CD4-positive, alpha-beta T cell treated with Interleukin-12 subunit alpha and Interleukin-12 subunit beta, for 1 hour (primary cell): Measurements from ENCODE around the gene SOX6.
"Not testable (repeated sequence)": the region's sequence is repeated elsewhere in the genome, so short reads cannot be mapped to it uniquely, and the experiment has no call there.

ENCODE experiments used
- DNase-seq: peaks from one replicate; pipeline ENCODE4 v3.0.0-alpha.2; 2020

Gene SOX6

DNA sequence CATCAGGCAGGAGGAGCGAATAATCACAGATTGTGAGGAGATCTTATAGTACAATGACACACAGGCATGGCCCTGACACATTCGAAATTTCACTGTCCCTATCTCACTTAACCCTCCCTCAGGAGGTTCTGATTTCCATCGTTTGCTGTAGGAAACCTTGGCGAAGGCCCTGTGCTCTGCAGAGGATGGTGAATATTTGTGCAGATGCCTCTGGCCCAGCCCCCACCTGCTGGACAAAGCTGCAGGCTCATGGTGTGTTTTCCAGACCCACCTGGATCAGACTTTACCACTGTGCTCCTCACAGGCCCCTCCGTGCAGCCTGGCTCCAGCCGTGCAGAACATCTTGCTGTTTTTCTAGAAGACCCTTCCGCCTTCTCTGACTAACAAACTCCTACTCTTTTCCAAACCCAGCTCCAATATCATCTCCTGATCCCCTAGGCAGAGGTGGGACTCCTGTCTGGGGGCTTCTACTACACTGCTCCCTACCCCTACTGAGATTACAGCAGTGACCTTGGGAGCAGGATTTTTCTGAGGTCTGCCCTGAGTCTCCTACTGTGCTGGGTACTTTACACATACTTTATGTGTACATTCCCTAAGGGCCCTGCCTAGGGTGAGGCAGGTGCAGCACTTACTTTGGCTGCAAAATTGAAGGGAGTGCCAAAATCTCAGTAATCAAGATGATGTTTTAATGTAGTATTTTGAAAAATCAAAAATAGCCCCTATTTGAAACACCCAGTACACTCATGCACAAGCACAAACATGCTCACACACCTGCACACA, 412.7 kb downstream of the SOX6 start:
- no peak for DNase-seq

GRCh38 chr11:15942936-15943335, 413.4 kb downstream of the SOX6 start:
- no peak for DNase-seq

DNA sequence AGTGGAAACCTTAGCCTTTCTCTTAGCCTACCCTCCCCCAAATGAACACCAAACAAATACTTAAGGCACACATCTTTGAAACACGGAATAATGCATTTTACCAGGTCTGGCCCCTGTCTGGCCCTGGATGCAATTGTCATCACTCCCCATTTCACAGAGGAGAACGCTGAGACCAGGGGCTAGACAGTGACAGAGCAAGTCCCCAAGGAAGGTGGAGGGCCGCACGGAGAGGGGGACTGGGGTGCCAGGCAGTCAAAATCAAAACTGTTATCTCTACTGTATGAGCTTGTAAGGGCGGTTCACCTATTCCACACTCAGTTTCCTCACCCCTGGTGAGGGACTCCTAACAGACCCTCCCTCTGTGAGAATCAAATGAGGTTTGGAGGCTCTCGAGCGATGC, 414.2 kb downstream of the SOX6 start:
- no peak for DNase-seq

GRCh38 chr11:15941206-15941770, 415.1 kb downstream of the SOX6 start:
- no peak for DNase-seq

DNA sequence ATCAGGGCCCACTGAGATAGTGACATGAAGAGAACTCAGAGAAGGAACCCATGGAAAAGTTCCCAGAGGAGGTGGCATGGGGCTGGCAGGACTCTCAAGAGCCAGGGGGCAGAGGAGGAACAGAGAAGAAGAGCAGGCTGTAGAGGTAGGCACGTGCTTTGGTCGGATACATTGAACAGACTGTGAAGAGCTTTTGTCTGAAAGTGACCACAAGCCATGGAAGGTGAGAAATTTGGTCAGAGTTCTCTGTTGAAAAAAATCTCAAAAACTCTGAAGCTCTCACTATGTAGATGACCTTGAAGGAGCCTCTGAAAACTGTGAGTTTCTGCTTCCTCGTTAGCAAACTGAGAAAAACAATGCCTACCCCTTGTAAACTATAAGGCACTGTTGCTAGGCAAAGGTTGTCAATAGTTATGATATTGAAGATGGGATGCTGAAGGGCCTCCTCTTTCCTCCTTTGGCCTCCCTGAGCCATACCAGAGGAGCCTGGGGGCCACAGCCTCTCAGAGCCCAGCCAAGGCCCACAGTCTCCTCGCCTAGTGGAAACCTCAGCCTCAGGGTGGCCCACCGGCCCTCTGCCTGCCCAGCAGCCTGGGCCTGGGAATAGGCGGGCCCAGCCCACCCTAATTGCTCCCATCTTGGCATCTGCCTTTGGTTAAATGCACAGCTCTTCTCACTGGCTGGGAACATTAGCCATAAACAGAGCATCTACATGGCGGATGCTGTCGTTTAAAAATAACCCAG, 415.7 kb downstream of the SOX6 start:
- no peak for DNase-seq

DNA sequence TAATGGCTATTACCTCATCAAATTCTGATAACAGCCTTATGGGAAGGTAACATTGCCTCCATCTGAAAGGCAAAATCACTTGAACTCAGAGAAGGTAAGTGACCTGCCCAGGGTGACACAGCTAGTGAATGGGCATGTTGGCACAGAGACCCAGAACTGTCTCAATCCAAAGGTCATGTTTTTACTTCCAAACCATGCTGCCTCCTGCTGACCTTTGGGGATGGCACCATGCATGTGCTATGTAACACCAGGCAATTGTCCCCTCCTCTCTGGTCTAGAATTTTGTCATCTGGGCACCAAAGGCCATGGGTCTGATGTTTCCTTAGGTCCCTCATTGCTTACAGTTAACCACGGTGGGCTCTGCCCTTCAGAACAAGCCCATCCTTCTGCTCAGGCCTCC, 417.4 kb downstream of the SOX6 start:
- no peak for DNase-seq

DNA sequence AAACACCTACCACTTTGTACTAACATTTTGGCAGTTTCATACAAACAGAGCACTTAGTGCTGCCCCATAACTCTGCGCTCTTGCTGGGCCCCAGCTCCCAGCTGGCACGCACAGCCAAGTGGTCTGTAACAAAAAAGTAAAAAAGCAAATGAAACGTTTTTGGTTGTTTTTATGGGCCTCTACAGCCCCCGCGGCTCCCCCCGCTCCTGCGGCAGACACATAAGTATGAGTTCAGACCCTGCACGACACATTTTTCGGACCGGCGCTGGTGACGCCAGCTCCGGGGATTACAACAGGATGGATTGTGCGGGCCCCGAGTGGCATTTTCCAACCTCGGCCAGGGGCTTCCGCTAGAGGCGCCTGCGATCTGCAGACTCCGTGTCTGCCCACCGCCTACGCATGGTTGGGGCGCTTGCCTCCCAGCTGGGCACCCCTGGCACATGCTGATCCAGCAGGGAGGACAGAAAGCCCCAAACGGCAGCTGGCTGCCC, 418.2 kb downstream of the SOX6 start:
- no peak for DNase-seq

GRCh38 chr11:15937601-15938120, 418.7 kb downstream of the SOX6 start:
- DNase-seq = no peak

GRCh38 chr11:15936011-15936410, 420.3 kb downstream of the SOX6 start:
- DNase-seq = no peak

- DNase-seq = no peak
Observed at GRCh38 chr11:15935373-15935772, 421.0 kb downstream of the SOX6 start.

- DNase-seq = no peak
Observed at GRCh38 chr11:15933886-15934625, 422.3 kb downstream of the SOX6 start.

DNA sequence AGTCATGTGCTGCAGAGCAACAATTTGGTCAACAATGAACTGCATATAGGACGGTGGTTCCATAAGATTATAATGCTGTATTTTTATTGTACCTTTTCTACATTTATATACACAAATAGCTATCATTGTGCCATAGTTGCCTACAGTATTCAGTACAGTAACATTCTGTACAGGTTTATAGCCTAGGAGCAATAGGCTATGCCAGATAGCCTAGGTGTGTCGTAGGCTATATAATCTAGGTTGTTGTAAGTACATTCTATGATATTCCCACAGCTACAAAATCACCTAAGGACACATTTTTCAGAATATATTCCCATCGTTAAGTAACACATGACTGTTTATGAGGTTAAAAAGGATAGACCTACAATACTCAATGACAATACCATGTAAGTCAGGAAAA, 423.9 kb downstream of the SOX6 start:
- no peak for DNase-seq

GRCh38 chr11:15931497-15931896, 424.8 kb downstream of the SOX6 start:
- DNase-seq = no peak

GRCh38 chr11:15930442-15931025, 425.8 kb downstream of the SOX6 start:
- DNase-seq = no peak

- no peak for DNase-seq
Observed at GRCh38 chr11:15929371-15929901, 426.9 kb downstream of the SOX6 start.

- no peak for DNase-seq
Observed at GRCh38 chr11:15927864-15928217, 428.5 kb downstream of the SOX6 start.

GRCh38 chr11:15927196-15927863, 429.0 kb downstream of the SOX6 start:
- DNase-seq = no peak

DNA sequence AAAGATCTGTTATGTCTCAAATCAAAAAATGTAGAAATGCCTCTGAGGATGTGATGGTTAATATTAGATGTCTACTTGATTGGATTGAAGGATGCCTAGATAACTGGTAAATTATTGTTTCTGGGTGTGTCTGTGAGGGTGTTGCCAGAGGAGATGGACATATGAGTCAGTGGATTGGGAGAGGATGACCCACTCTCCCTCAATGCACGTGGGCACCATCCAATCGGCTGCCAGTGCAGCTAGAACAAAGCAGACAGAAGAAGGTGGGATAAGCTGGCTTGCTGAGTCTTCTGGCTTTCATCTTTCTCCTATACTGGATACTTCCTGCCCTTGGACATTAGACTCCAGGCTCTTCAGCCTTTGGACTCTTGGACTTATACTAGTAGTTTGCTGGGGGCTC, 430.3 kb downstream of the SOX6 start:
- no peak for DNase-seq

DNA sequence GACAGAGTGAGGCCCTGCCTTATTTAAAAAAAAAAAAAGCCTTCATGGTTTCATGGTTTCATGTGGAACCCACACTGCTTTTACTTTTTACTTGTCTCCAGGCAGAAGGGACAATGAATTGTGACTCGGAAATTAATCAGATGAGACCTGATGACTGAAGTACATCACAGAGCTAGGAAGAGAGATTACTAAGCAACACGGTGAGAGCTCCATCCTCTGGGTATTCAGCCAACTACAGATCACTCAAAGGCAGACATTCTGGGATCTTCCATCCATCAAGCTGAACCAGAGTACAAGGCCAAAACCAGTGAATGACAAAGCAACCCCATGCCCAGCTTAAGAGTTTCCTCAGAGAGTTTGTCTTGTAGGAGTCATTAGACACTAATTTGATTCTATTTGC, 433.2 kb downstream of the SOX6 start:
- DNase-seq = no peak

GRCh38 chr11:15922745-15923144, 433.6 kb downstream of the SOX6 start:
- DNase-seq = not testable (repeated sequence)

DNA sequence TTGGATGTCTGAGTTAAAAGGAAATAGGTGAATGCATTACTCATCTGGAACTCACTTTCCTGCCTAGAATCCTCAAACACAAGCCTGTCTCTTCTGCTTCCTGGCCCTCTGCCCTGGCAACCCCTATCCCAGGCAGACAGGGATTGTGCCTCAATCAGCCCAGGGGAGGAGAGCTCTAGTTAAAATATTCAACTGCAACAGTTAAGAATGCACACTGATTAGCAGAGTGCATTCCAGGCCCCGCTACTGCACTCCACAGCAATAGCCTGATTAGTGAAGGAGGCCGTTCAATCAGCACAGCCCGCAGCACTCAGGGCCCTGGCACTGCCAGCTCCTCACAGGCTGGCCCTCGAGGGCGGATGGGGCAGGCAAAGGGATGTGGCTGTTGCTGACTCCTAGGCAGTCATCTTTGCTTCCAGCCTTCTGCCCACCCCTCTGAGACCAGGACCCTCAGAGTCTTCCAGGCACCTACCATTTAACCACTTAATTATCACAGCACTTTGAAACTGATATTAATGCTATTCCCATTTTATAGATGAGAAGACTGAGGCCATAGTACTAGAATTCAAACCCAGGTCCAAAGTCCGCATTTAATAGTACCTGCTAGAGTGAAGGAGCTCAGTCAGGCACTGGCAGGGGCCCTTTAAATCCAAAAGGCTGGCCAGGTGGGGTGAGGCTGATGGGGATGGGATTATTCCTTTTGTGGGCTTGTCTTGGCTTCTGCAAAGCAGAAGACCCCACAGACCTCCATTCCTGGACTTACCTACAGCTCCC, 435.3 kb downstream of the SOX6 start:
- no peak for DNase-seq
